Heart right ventricle (tissue), 16 donors: ENCODE results near the gene CENPV. TPM values are rescaled to one million over a fixed set of nuclear protein-coding genes. Genes with fewer than 3 reads are reported as not detected.
A peak's percentile ranks its signal among the peaks of the same experiment; 100 is the strongest.
"Not testable (repeated sequence)": the region's sequence is repeated elsewhere in the genome, so short reads cannot be mapped to it uniquely, and the experiment has no call there.

Experiments
- ATAC-seq, 8 donors: fragments of 200-7000 bp; cut with Tn5 transposase; one replicate each; pipeline ENCODE4 v1.9.1; 2020; ENCODE audit warnings: mild to moderate bottlenecking in 8 of 8, moderate library complexity in 8 of 8, moderate number of reproducible peaks in 1 of 8
- DNase-seq, 2 donors: peaks; one replicate each; pipeline ENCODE4 v3.0.0-alpha.2; 2020
- H3K27ac ChIP-seq, 10 donors: fragments of 200-600 bp; sonication (generic) in 2 of 10; one replicate each; pipeline versions ENCODE4 v1.5.0 to v1.8.0; 2020 to 2022; ENCODE audit warnings: mild to moderate bottlenecking in 3 of 10
- H3K27me3 ChIP-seq, 7 donors: fragments of 200-600 bp; one replicate each; pipeline ENCODE4 v1.8.0; 2021 to 2022; ENCODE audit warnings: mild to moderate bottlenecking in 2 of 7
- H3K36me3 ChIP-seq, 9 donors: fragments of 200-600 bp; sonication (generic) in 1 of 9; one replicate each; pipeline versions ENCODE4 v1.5.0 to v1.8.0; 2020 to 2022; ENCODE audit warnings: mild to moderate bottlenecking in 2 of 9
- H3K4me1 ChIP-seq, 9 donors: fragments of 200-600 bp; sonication (generic) in 1 of 9; one replicate each; pipeline versions ENCODE4 v1.5.0 to v1.8.0; 2020 to 2022; ENCODE audit warnings: mild to moderate bottlenecking in 4 of 9
- H3K4me3 ChIP-seq, 10 donors: fragments of 200-600 bp; sonication (generic) in 2 of 10; one replicate each; pipeline versions ENCODE4 v1.5.0 to v1.8.0; 2020 to 2022; ENCODE audit warnings: mild to moderate bottlenecking in 7 of 10, moderate library complexity in 2 of 10
- H3K9me3 ChIP-seq, 11 donors: fragments of 200-600 bp in 10 of 11; sonication (generic) in 2 of 11; one replicate each; pipeline versions ENCODE4 v1.5.0 to v1.8.0; 2013 to 2022; ENCODE audit warnings: mild to moderate bottlenecking in 2 of 11, control low read depth in 1 of 11, moderate library complexity in 1 of 11
- WGBS, 2 donors: extraction: QIAGEN DNeasy Blood & Tissue Kit; methylation state at CpG; one replicate each; pipeline ENCODE4 v1.1.7; 2013; ENCODE audit warnings: inconsistent platforms in 1 of 2; 5-methylcytosine and 5-hydroxymethylcytosine counted together
- intact Hi-C, 10 donors: fragments of 100-400 bp; cut with DNase I; formaldehyde crosslinking; loops; one replicate each; pipeline versions ENCODE4 v1.11.1 to v1.14.2; 2022
- polyA plus RNA-seq, 2 donors: library from polyadenylated mRNA; stranded (reverse); fragments of 200-250 nt; gene quantifications; one replicate each; pipeline ENCODE4 v1.2.3, GENCODE V29; 2013
- total RNA-seq, 10 donors: library from RNA; stranded (reverse); fragmentation: NEBNext Ultra II Directional in 3 of 10; extraction: Animal tissue kit (Norgen Biotek cat#: 25700) in 3 of 10; gene quantifications; one replicate each; pipeline versions ENCODE4 v1.2.1 to v1.2.4, GENCODE V29; 2021 to 2023
- TF ChIP-seq, protein P1 (sequence below), 9 donors: fragments of 200-600 bp; sonication (generic) in 2 of 9; IDR thresholded peaks; one replicate each; pipeline versions ENCODE4 v1.5.0 to v1.8.0; 2021 to 2022; ENCODE audit warnings: antibody characterized with exemption in 9 of 9, mild to moderate bottlenecking in 5 of 9, moderate library complexity in 1 of 9
- donor health status: Arrhythmogenic right ventricular cardiomyopathy.
- donor health status: ischemic (EF 13 %, LVEDD 7.1; RV severe dilation, severe dysfunction).
- donor health status: healthy with polysubstance abuse.
- donor health status: DM: no; HTN: yes; CAD: no.
- donor health status: DM: no; HTN: no; CAD: no.
- donor health status: ischemic (EF 25% LVEDD 6.9; RV normal size, moderate dysfunction).
- donor health status: ischemic (EF 25% LVEDD 5.7; RV mildly dilated, moderate dysfunction).
- donor health status: healthy.
- donor health status: DM: yes; HTN: yes; CAD: no.
- donor health status: Ischemic cardiomyopathy.
- donor health status: ischemic (EF 35%, LVEDD 5.7; RV mildly dilated, moderate dysfunction).
- donor health status: nonischemic (EF 11% LVEDD 7.7; RV severe dilation, severe dysfunction).
- donor health status: DM: yes; HTN: yes; CAD: no.
- donor health status: PGD.
- donor health status: ischemic (EF 29% LVEDD 5.4; RV normal size, mild dysfunction).
- donor health status: nonischemic (EF 23%, LVEDD 6.1; RV moderate dilation, normal function).

The CENPV gene
- total and polyA plus RNA-seq, 12 donors: 6.4 to 21.8 (median 11.9) TPM

DNA sequence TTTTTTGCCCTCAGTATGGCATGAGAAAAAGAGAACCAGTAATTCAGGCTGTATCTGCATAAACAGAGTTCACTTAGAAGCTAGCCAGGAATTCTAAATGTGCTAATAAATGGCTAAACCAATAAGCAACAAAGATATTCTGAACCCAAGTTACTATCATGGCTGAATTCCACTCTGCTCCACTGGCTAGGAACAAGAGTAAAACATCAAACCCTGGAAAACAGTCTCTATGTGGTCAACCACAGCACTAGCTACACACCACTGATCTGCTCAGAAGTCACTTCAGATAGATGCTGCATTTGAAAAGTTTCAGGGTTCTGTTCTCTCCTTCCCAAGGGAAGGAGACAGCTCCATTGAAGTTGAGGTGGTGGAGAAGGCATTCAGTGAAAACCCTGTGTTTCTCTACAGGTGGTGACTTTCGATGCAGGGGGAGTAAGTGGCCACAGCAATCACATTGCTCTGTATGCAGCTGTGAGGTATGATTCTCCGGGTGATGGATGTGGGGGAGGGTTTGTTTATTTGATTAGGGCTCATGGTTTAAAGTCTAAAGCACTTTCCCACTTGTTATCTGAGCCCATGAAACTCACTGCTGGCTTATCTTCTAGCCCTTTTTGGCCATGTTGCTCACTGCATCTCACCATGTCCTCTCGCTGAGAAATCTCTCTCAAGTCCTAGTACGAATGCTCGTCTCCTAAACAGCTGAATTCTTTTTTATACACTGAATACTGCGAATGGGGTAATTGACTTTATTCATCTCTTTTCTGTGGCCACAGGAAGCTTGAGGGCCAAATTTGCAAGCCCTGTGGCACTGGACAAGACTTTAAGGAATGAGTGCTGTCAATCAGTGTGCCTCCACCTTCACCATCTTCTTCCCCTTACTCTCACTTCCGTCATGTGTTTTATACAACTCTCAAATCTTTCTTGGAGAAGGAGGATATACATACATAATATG lies 39.9 kb downstream of the CENPV start:
- Histone ChIP-seq H3K27ac (no peak overlapping the region), H3K36me3 (peaks cover 0 to 48% (median 7%) of the 10 kb centered on the region in 9 donors), H3K27me3 (no peaks in the 10 kb centered on the region), H3K9me3 (no peaks in the 10 kb centered on the region), H3K4me3 (no peak overlapping the region), H3K4me1 (no peaks in the 10 kb centered on the region)
- TF ChIP-seq, protein P1, sequence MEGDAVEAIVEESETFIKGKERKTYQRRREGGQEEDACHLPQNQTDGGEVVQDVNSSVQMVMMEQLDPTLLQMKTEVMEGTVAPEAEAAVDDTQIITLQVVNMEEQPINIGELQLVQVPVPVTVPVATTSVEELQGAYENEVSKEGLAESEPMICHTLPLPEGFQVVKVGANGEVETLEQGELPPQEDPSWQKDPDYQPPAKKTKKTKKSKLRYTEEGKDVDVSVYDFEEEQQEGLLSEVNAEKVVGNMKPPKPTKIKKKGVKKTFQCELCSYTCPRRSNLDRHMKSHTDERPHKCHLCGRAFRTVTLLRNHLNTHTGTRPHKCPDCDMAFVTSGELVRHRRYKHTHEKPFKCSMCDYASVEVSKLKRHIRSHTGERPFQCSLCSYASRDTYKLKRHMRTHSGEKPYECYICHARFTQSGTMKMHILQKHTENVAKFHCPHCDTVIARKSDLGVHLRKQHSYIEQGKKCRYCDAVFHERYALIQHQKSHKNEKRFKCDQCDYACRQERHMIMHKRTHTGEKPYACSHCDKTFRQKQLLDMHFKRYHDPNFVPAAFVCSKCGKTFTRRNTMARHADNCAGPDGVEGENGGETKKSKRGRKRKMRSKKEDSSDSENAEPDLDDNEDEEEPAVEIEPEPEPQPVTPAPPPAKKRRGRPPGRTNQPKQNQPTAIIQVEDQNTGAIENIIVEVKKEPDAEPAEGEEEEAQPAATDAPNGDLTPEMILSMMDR (IDR thresholded peaks at IDR 0.05): no peak
- intact Hi-C loops: loop anchor here in 1 of 10 donors (5.0 kb wide), 1 partner anchor 909 kb away; no protein-coding TSS in a partner anchor
- no peak for DNase-seq
- WGBS, 2 donors: 77 to 83% methylated on average over 7 of the region's 7 CpGs
- ATAC-seq: no peak

GRCh38 chr17:16312061-16312460 lies 41.2 kb downstream of the CENPV start:
- not testable (repeated sequence) for H3K27me3 ChIP-seq, H3K27ac ChIP-seq, ATAC-seq, H3K4me1 ChIP-seq, H3K9me3 ChIP-seq, H3K4me3 ChIP-seq, DNase-seq
- intact Hi-C loops: loop anchor here in 1 of 10 donors (5.0 kb wide), 1 partner anchor 910 kb away; no protein-coding TSS in a partner anchor
- H3K36me3 ChIP-seq: peaks cover 0 to 43% (median 0%) of the 10 kb centered on the region in 9 donors
- WGBS, 2 donors: 97 to 99% methylated on average over 31 to 34 of the region's 34 CpGs

- H3K4me3 ChIP-seq: no peak overlapping the region
- no peaks in the 10 kb centered on the region for H3K4me1 ChIP-seq
- ATAC-seq (no peak), DNase-seq (no peak)
- TF ChIP-seq, protein P1 (IDR thresholded peaks at IDR 0.05): no peak
- peaks cover 0 to 52% (median 0%) of the 10 kb centered on the region in 9 donors for H3K36me3 ChIP-seq
- no peaks in the 10 kb centered on the region for H3K9me3 ChIP-seq
- no peaks in the 10 kb centered on the region for H3K27me3 ChIP-seq
- intact Hi-C loops: no loop called here
- no peak overlapping the region for H3K27ac ChIP-seq
- 92 to 94% methylated on average over 8 of the region's 8 CpGs for WGBS, 2 donors
Observed at GRCh38 chr17:16306211-16306610, 47.1 kb downstream of the CENPV start.

DNA sequence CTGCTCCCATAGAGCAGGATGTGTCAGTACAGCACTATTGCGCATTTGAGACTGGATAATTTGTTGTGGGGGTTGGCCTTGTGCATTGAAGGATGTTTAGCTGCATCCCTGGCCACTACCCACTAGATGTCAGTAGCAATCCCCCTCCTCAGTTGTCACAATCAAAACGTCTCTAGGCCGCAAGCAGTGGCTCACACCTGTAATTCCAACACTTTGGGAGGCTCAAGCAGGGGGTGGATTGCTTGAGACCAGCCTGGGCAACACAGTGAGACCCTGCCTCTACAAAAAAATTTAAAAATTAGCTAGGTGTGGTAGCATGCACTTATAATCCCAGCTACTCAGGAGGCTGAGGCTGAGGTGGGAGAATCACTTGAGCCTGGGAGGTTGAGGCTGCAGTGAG lies 48.4 kb downstream of the CENPV start:
- intact Hi-C loops: no loop called here
- TF ChIP-seq, protein P1 (IDR thresholded peaks at IDR 0.05): peak in 6 of 9 donors; percentile 10 to 44 (median 16)

More for the DNA sequence above, 48.4 kb downstream of the CENPV start:
- Histone ChIP-seq H3K36me3 (peaks cover 0 to 58% (median 0%) of the 10 kb centered on the region in 9 donors), H3K27me3 (no peaks in the 10 kb centered on the region), H3K27ac (no peak overlapping the region), H3K4me1 (no peaks in the 10 kb centered on the region), H3K9me3 (no peaks in the 10 kb centered on the region), H3K4me3 (no peak overlapping the region)
- WGBS, 2 donors: 74 to 82% methylated on average over 3 of the region's 3 CpGs
- ATAC-seq (no peak), DNase-seq (no peak)
